ENCODE measurements around the gene ANKRD34B.

Gene ANKRD34B

GRCh38 chr5:80569086-80569960 is 757 bp downstream of the ANKRD34B start:
- peak in 1 of 58 donors; percentile 18 for DNase-seq

- no peak for DNase-seq
These were observed 1.8 kb downstream of the ANKRD34B start for GRCh38 chr5:80568251-80568650.

- no peak for DNase-seq
These were observed 3.3 kb downstream of the ANKRD34B start for GRCh38 chr5:80566711-80567259.

GRCh38 chr5:80565330-80565729 is 4.8 kb downstream of the ANKRD34B start:
- DNase-seq: no peak

GRCh38 chr5:80559244-80559643 is 10.8 kb downstream of the ANKRD34B start:
- DNase-seq: no peak

- no peak for DNase-seq
These were observed 15.0 kb downstream of the ANKRD34B start for GRCh38 chr5:80555099-80555498.

- no peak for DNase-seq
These were observed 15.4 kb downstream of the ANKRD34B start for GRCh38 chr5:80554646-80555045.

- DNase-seq: no peak
These were observed 28.7 kb downstream of the ANKRD34B start for GRCh38 chr5:80541392-80541791.

- no peak for DNase-seq
These were observed 29.4 kb downstream of the ANKRD34B start for GRCh38 chr5:80540691-80541090.

- no peak for DNase-seq
These were observed 53.3 kb downstream of the ANKRD34B start for GRCh38 chr5:80516826-80517225.

- DNase-seq: no peak
These were observed 60.7 kb downstream of the ANKRD34B start for GRCh38 chr5:80509362-80509761.

- no peak for DNase-seq
These were observed 61.2 kb downstream of the ANKRD34B start for GRCh38 chr5:80508844-80509243.

- DNase-seq: no peak
These were observed 62.4 kb downstream of the ANKRD34B start for GRCh38 chr5:80507663-80508062.
